ENCODE measurements around the gene GLB1L2. TPM values are rescaled to one million over a fixed set of nuclear protein-coding genes. Genes with fewer than 3 reads are reported as not detected.

The GLB1L2 gene
- total RNA-seq, 1 experiment from 2014 or later, result 27.1 TPM

DNA sequence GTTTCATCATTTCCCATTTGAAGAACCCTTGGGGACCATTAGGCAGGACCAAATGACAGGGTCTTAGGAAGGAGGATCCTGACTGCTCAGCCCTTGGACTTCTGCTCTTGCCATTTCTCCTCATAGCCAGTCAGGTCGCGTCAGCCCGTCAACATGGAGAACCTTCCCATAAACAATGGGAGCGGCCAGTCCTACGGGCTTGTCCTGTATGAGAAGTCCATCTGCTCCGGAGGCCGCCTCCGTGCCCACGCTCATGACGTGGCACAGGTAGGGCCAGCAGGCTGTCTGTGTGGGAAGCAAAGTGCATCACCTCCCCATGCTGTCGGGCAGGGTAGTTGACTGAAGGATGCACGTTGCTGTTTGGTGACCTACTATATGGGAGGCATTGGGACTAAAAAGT is 19.6 kb upstream of the GLB1L2 start (continued):
- no peak for TF ChIP-seq ZFX (IDR thresholded peaks at IDR 0.05)
- no peak for TF ChIP-seq ZNF274 (IDR thresholded peaks at IDR 0.05; ENCODE audit: low read depth, low read length)
- TF ChIP-seq POLR2A (IDR thresholded peaks at IDR 0.05; ENCODE audit: borderline replicate concordance, extremely low read depth, insufficient read depth, insufficient read length), result no peak
- TF ChIP-seq RAD21 (IDR thresholded peaks at IDR 0.05; ENCODE audit: low read depth), result no peak
- no peak for TF ChIP-seq EZH2phosphoT487 (IDR thresholded peaks at IDR 0.05; ENCODE audit: borderline replicate concordance)
- TF ChIP-seq JUND (IDR thresholded peaks at IDR 0.05), result no peak

DNA sequence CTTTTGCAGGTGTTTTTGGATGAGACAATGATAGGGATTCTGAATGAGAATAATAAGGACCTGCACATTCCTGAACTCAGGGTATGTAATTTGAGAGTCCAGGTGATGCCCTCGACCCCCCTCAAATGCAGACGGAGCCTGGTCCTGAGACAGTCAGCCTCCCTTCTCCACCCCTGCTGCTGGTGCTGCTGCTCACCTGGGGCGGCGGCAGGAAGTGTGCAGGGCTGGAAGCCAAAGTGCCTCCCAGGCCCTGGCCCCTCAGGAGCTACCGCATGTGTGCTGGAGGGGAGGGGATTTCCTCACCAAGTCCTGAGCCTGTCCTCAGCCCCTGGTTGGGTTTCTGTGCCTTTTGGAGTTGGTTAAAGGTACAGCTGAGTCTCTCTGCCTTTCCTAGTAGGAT is 19.0 kb upstream of the GLB1L2 start:
- no peaks in the 10 kb centered on the region for H3K36me3 ChIP-seq (ENCODE audit: control insufficient read depth in 1 of 2, insufficient read depth in 2 of 2, low read length in 2 of 2)
- BruUV-seq (replicated peaks), result no TSS peak
- TF ChIP-seq EZH2phosphoT487 (IDR thresholded peaks at IDR 0.05; ENCODE audit: borderline replicate concordance) (no peak), ELF1 (IDR thresholded peaks at IDR 0.05; ENCODE audit: borderline replicate concordance, low read depth) (no peak), JUND (IDR thresholded peaks at IDR 0.05) (no peak), EZH2 (IDR thresholded peaks at IDR 0.05) (no peak), SRF (IDR thresholded peaks at IDR 0.05; ENCODE audit: low read depth) (no peak), YY1 (IDR thresholded peaks at IDR 0.05; ENCODE audit: extremely low read depth, insufficient replicate concordance, low read depth, low read length) (no peak), POLR2A (IDR thresholded peaks at IDR 0.05; ENCODE audit: borderline replicate concordance, extremely low read depth, insufficient read depth, insufficient read length) (no peak), RAD21 (IDR thresholded peaks at IDR 0.05; ENCODE audit: low read depth) (no peak), ZFX (IDR thresholded peaks at IDR 0.05) (no peak), CEBPB (IDR thresholded peaks at IDR 0.05; ENCODE audit: low read depth) (no peak), FOSL1 (IDR thresholded peaks at IDR 0.05; ENCODE audit: low read depth) (no peak)
- TF ChIP-seq, protein P1, sequence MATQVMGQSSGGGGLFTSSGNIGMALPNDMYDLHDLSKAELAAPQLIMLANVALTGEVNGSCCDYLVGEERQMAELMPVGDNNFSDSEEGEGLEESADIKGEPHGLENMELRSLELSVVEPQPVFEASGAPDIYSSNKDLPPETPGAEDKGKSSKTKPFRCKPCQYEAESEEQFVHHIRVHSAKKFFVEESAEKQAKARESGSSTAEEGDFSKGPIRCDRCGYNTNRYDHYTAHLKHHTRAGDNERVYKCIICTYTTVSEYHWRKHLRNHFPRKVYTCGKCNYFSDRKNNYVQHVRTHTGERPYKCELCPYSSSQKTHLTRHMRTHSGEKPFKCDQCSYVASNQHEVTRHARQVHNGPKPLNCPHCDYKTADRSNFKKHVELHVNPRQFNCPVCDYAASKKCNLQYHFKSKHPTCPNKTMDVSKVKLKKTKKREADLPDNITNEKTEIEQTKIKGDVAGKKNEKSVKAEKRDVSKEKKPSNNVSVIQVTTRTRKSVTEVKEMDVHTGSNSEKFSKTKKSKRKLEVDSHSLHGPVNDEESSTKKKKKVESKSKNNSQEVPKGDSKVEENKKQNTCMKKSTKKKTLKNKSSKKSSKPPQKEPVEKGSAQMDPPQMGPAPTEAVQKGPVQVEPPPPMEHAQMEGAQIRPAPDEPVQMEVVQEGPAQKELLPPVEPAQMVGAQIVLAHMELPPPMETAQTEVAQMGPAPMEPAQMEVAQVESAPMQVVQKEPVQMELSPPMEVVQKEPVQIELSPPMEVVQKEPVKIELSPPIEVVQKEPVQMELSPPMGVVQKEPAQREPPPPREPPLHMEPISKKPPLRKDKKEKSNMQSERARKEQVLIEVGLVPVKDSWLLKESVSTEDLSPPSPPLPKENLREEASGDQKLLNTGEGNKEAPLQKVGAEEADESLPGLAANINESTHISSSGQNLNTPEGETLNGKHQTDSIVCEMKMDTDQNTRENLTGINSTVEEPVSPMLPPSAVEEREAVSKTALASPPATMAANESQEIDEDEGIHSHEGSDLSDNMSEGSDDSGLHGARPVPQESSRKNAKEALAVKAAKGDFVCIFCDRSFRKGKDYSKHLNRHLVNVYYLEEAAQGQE (IDR thresholded peaks at IDR 0.05; ENCODE audit: low read depth), result no peak
- TF ChIP-seq, protein P2, sequence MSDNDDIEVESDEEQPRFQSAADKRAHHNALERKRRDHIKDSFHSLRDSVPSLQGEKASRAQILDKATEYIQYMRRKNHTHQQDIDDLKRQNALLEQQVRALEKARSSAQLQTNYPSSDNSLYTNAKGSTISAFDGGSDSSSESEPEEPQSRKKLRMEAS (IDR thresholded peaks at IDR 0.05), result no peak
- TF ChIP-seq, protein P3, sequence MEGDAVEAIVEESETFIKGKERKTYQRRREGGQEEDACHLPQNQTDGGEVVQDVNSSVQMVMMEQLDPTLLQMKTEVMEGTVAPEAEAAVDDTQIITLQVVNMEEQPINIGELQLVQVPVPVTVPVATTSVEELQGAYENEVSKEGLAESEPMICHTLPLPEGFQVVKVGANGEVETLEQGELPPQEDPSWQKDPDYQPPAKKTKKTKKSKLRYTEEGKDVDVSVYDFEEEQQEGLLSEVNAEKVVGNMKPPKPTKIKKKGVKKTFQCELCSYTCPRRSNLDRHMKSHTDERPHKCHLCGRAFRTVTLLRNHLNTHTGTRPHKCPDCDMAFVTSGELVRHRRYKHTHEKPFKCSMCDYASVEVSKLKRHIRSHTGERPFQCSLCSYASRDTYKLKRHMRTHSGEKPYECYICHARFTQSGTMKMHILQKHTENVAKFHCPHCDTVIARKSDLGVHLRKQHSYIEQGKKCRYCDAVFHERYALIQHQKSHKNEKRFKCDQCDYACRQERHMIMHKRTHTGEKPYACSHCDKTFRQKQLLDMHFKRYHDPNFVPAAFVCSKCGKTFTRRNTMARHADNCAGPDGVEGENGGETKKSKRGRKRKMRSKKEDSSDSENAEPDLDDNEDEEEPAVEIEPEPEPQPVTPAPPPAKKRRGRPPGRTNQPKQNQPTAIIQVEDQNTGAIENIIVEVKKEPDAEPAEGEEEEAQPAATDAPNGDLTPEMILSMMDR (IDR thresholded peaks at IDR 0.05 in 2 of 3, conservative IDR thresholded peaks at IDR 0.05 in 1 of 3; ENCODE audit: borderline replicate concordance in 1 of 3, insufficient read depth in 1 of 3, low read depth in 2 of 3, low read length in 2 of 3), result no peak
- no peaks in the 10 kb centered on the region for H4K20me1 ChIP-seq (ENCODE audit: insufficient read depth)
- POLR2A ChIA-PET, result no interaction called here
- H3K9ac ChIP-seq (ENCODE audit: low read length), result no peak overlapping the region
- no peaks in the 10 kb centered on the region for H3K9me2 ChIP-seq (ENCODE audit: insufficient read depth)
- no peak for DNase-seq (ENCODE audit: low read depth, low spot score)
- no peak for ATAC-seq
- RAD21 ChIA-PET (ENCODE audit: low non-redundant PET in 1 of 2, low total read pairs in 2 of 2, uncharacterized antibody in 2 of 2, unreplicated experiment in 2 of 2), result no interaction called here
- intact Hi-C loops (cut with micrococcal nuclease), result no loop called here
- H3K79me2 ChIP-seq (ENCODE audit: insufficient read depth, low read length), result no peaks in the 10 kb centered on the region
- no peaks in the 10 kb centered on the region for H3K27me3 ChIP-seq (ENCODE audit: insufficient read depth, low read length)
- CTCF ChIA-PET, result no interaction called here
- no peak overlapping the region for H3K4me2 ChIP-seq (ENCODE audit: low read length)
- no peaks in the 10 kb centered on the region for H3K9me3 ChIP-seq (ENCODE audit: control insufficient read depth in 1 of 2, insufficient read depth in 1 of 2, low read depth in 1 of 2, low read length in 2 of 2)
- no peak overlapping the region for H3K4me3 ChIP-seq (replicated peaks in 1 of 2; ENCODE audit: low read depth in 1 of 2, low read length in 2 of 2)
- H3K27ac ChIP-seq (ENCODE audit: low read depth, low read length), result no peak overlapping the region
- no peak overlapping the region for H2AFZ ChIP-seq (ENCODE audit: low read depth, low read length, poor library complexity, severe bottlenecking)
- H3K4me1 ChIP-seq (ENCODE audit: control insufficient read depth in 1 of 2, insufficient read depth in 2 of 2, low read length in 2 of 2), result no peaks in the 10 kb centered on the region

All from HCT116 (cell line).